Heart right ventricle (tissue), 16 donors: ENCODE data around the gene DGKH. TPM values are rescaled to one million over a fixed set of nuclear protein-coding genes. Genes with fewer than 3 reads are reported as not detected.
A peak's percentile ranks its signal among the peaks of the same experiment; 100 is the strongest.

Experiments
- ATAC-seq, 8 donors: fragments of 200-7000 bp; cut with Tn5 transposase; one replicate each; pipeline ENCODE4 v1.9.1; 2020; ENCODE audit warnings: mild to moderate bottlenecking in 8 of 8, moderate library complexity in 8 of 8, moderate number of reproducible peaks in 1 of 8
- DNase-seq, 2 donors: peaks; one replicate each; pipeline ENCODE4 v3.0.0-alpha.2; 2020
- H3K27ac ChIP-seq, 10 donors: fragments of 200-600 bp; sonication (generic) in 2 of 10; one replicate each; pipeline versions ENCODE4 v1.5.0 to v1.8.0; 2020 to 2022; ENCODE audit warnings: mild to moderate bottlenecking in 3 of 10
- H3K27me3 ChIP-seq, 7 donors: fragments of 200-600 bp; one replicate each; pipeline ENCODE4 v1.8.0; 2021 to 2022; ENCODE audit warnings: mild to moderate bottlenecking in 2 of 7
- H3K36me3 ChIP-seq, 9 donors: fragments of 200-600 bp; sonication (generic) in 1 of 9; one replicate each; pipeline versions ENCODE4 v1.5.0 to v1.8.0; 2020 to 2022; ENCODE audit warnings: mild to moderate bottlenecking in 2 of 9
- H3K4me1 ChIP-seq, 9 donors: fragments of 200-600 bp; sonication (generic) in 1 of 9; one replicate each; pipeline versions ENCODE4 v1.5.0 to v1.8.0; 2020 to 2022; ENCODE audit warnings: mild to moderate bottlenecking in 4 of 9
- H3K4me3 ChIP-seq, 10 donors: fragments of 200-600 bp; sonication (generic) in 2 of 10; one replicate each; pipeline versions ENCODE4 v1.5.0 to v1.8.0; 2020 to 2022; ENCODE audit warnings: mild to moderate bottlenecking in 7 of 10, moderate library complexity in 2 of 10
- H3K9me3 ChIP-seq, 11 donors: fragments of 200-600 bp in 10 of 11; sonication (generic) in 2 of 11; one replicate each; pipeline versions ENCODE4 v1.5.0 to v1.8.0; 2013 to 2022; ENCODE audit warnings: mild to moderate bottlenecking in 2 of 11, control low read depth in 1 of 11, moderate library complexity in 1 of 11
- CTCF ChIP-seq, 9 donors: fragments of 200-600 bp; sonication (generic) in 2 of 9; IDR thresholded peaks; one replicate each; pipeline versions ENCODE4 v1.5.0 to v1.8.0; 2021 to 2022; ENCODE audit warnings: antibody characterized with exemption in 9 of 9, mild to moderate bottlenecking in 5 of 9, moderate library complexity in 1 of 9
- WGBS, 2 donors: extraction: QIAGEN DNeasy Blood & Tissue Kit; methylation state at CpG; one replicate each; pipeline ENCODE4 v1.1.7; 2013; ENCODE audit warnings: inconsistent platforms in 1 of 2; 5-methylcytosine and 5-hydroxymethylcytosine counted together
- intact Hi-C, 10 donors: fragments of 100-400 bp; cut with DNase I; formaldehyde crosslinking; loops; one replicate each; pipeline versions ENCODE4 v1.11.1 to v1.14.2; 2022
- polyA plus RNA-seq, 2 donors: library from polyadenylated mRNA; stranded (reverse); fragments of 200-250 nt; gene quantifications; one replicate each; pipeline ENCODE4 v1.2.3, GENCODE V29; 2013
- total RNA-seq, 10 donors: library from RNA; stranded (reverse); fragmentation: NEBNext Ultra II Directional in 3 of 10; extraction: Animal tissue kit (Norgen Biotek cat#: 25700) in 3 of 10; gene quantifications; one replicate each; pipeline versions ENCODE4 v1.2.1 to v1.2.4, GENCODE V29; 2021 to 2023
- donor health status: Arrhythmogenic right ventricular cardiomyopathy.
- donor health status: ischemic (EF 13 %, LVEDD 7.1; RV severe dilation, severe dysfunction).
- donor health status: healthy with polysubstance abuse.
- donor health status: DM: no; HTN: yes; CAD: no.
- donor health status: DM: no; HTN: no; CAD: no.
- donor health status: ischemic (EF 25% LVEDD 6.9; RV normal size, moderate dysfunction).
- donor health status: ischemic (EF 25% LVEDD 5.7; RV mildly dilated, moderate dysfunction).
- donor health status: healthy.
- donor health status: DM: yes; HTN: yes; CAD: no.
- donor health status: Ischemic cardiomyopathy.
- donor health status: ischemic (EF 35%, LVEDD 5.7; RV mildly dilated, moderate dysfunction).
- donor health status: nonischemic (EF 11% LVEDD 7.7; RV severe dilation, severe dysfunction).
- donor health status: DM: yes; HTN: yes; CAD: no.
- donor health status: PGD.
- donor health status: ischemic (EF 29% LVEDD 5.4; RV normal size, mild dysfunction).
- donor health status: nonischemic (EF 23%, LVEDD 6.1; RV moderate dilation, normal function).

DGKH gene
- total and polyA plus RNA-seq, 12 donors, result 1.2 to 11.0 (median 7.2) TPM

DNA sequence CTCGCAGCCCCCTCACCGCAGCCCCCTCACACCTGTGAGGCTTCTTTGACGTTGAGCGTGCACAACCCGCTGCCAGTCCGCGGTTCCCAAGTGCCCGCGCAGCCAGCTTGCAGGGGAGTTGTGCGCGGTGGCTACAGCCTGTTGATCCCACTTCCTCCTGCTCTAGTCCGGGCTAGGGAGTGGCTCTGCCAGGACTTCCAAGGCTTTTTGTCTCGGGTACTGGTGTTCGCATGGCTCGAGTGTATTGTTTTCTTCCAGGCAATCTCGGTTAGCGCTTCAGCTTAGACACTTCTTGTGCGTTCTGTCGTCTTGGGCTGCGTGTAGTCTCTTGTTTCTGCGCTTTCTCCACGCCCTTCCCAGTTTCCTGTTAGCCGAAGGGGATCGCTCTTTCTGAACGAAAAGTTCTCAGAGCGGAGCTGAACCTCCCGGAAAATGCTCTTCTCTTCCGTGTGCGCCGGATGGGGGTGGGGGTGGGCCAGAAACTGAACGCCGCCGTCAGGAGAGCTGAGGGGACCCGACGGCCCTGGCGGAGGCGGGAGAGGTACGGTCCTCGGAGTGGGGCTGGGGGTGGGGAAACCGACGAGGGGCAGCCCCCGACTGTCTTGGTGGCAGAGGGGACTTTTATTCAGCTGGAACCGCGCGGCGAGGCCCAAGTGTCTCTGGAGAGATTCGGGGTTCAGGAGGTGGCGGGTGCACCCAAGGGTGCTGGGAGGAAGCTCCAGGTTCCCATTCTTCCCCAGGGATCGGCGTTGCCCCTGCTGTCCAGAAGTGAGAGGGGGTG lies 697 bp upstream of the DGKH start:
- Histone ChIP-seq H3K36me3 (peaks cover 0 to 6% (median 0%) of the 10 kb centered on the region in 9 donors), H3K27me3 (peaks cover 0 to 12% (median 0%) of the 10 kb centered on the region in 7 donors), H3K4me1 (peaks cover 0 to 27% (median 15%) of the 10 kb centered on the region in 9 donors), H3K4me3 (peak overlapping the region; percentile 76 to 93 (median 86)), H3K27ac (peak overlapping the region; percentile 80 to 96 (median 92)), H3K9me3 (no peaks in the 10 kb centered on the region)
- ATAC-seq, result peak; percentile 24 to 63 (median 48)
- intact Hi-C loops, result loop anchor here in 6 of 10 donors (5.0 to 10.0 kb wide), 7 partner anchors 35 to 383 kb away; no protein-coding TSS in a partner anchor
- 1% methylated on average over 50 of the region's 50 CpGs for WGBS, 2 donors
- DNase-seq, result peak; percentile 26 to 48
- no peak for TF ChIP-seq CTCF (IDR thresholded peaks at IDR 0.05)

- ATAC-seq (peak; percentile 83 to 91 (median 87)), DNase-seq (peak; percentile 87 to 88)
- Histone ChIP-seq H3K4me1 (peaks cover 0 to 23% (median 15%) of the 10 kb centered on the region in 9 donors), H3K4me3 (peak overlapping the region; percentile 76 to 93 (median 86)), H3K9me3 (no peaks in the 10 kb centered on the region), H3K27me3 (peaks cover 0 to 12% (median 0%) of the 10 kb centered on the region in 7 donors), H3K36me3 (peaks cover 0 to 6% (median 0%) of the 10 kb centered on the region in 9 donors), H3K27ac (peak overlapping the region; percentile 80 to 96 (median 92))
- peak in 7 of 9 donors; percentile 9 to 47 (median 29) for TF ChIP-seq CTCF (IDR thresholded peaks at IDR 0.05)
- WGBS, 2 donors, result 0 to 1% methylated on average over 79 to 85 of the region's 91 CpGs
- intact Hi-C loops, result loop anchor here in 6 of 10 donors (5.0 to 10.0 kb wide), 7 partner anchors 33 to 384 kb away; no protein-coding TSS in a partner anchor
These were observed 421 bp downstream of the DGKH start for GRCh38 chr13:42048684-42049453.

DNA sequence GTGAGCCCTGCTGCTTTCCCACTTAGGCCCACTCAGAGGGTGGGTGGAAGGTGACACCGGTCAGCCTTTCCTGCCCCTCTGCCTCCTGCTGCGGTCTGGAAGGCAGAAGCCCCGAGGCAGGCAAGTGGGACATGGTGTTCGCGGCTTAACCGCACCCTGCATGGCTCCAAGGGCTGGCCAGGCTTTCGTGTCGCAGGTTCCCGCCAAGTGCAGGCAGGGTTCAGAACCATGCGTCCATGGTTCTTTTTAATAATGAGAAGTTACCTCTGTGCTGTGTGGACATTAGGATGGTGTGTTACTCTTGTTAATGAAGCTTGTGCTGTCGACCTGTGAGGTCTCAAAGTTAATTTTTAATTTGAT lies 986 bp downstream of the DGKH start:
- ATAC-seq (peak in 4 of 8 donors; percentile 6 to 79 (median 38)), DNase-seq (no peak)
- intact Hi-C loops, result loop anchor here in 6 of 10 donors (5.0 to 10.0 kb wide), 7 partner anchors 33 to 385 kb away; no protein-coding TSS in a partner anchor
- no peak for TF ChIP-seq CTCF (IDR thresholded peaks at IDR 0.05)
- 3 to 7% methylated on average over 11 of the region's 11 CpGs for WGBS, 2 donors
- Histone ChIP-seq H3K36me3 (peaks cover 0 to 6% (median 0%) of the 10 kb centered on the region in 9 donors), H3K9me3 (no peaks in the 10 kb centered on the region), H3K27ac (peak overlapping the region in 9 of 10 donors; percentile 72 to 92 (median 83)), H3K4me3 (peak overlapping the region; percentile 53 to 93 (median 86)), H3K27me3 (peaks cover 0 to 12% (median 0%) of the 10 kb centered on the region in 7 donors), H3K4me1 (peaks cover 0 to 25% (median 15%) of the 10 kb centered on the region in 9 donors)
